HCT116 (cell line): ENCODE measurements around the gene ROBO1. TPM values are rescaled to one million over a fixed set of nuclear protein-coding genes. Genes with fewer than 3 reads are reported as not detected.

Experiments used
- ATAC-seq: fragments of 200-7000 bp; cut with Tn5 transposase; 2 replicates; pipeline ENCODE4 v1.9.1; 2020; ENCODE audit warnings: mild to moderate bottlenecking, moderate library complexity
- BruUV-seq: library from RNA; stranded (reverse); fragments of 400-500 nt; replicated peaks from 2 replicates; lab custom pipeline; 2021; lab: Mats Ljungman, UMichigan
- CTCF ChIA-PET: fragments of 300-600 bp; sonication (Branson Sonifier 250); formaldehyde crosslinking; loops from one replicate; lab custom pipeline; 2021; ENCODE audit warnings: antibody characterized with exemption; lab: Charles Lee
- POLR2A ChIA-PET: fragments of 300-600, 350-600 bp; sonication (Branson Sonifier 250); formaldehyde crosslinking; loops from one replicate; lab custom pipeline; 2021; ENCODE audit warnings: antibody characterized with exemption; lab: Charles Lee
- RAD21 ChIA-PET, 2 experiments: fragments of 300-600 bp; sonication (Branson Sonifier 250); formaldehyde crosslinking; loops; one replicate each; lab custom pipeline; 2023; ENCODE audit warnings: low total read pairs in 2 of 2; ENCODE audit not compliant: uncharacterized antibody in 2 of 2, unreplicated experiment in 2 of 2, low non-redundant PET in 1 of 2; lab: Charles Lee
- DNase-seq: peaks from one replicate; pipeline ENCODE4 v3.0.0-alpha.2; 2010; ENCODE audit warnings: low read depth, low spot score
- H2AFZ ChIP-seq: fragments of 200-600 bp; shearing (Covaris generic), sonication (generic); 2 replicates; pipeline ENCODE4 v1.6.1; 2017; ENCODE audit warnings: low read depth, mixed run types, mixed read lengths, antibody characterized with exemption, low read length; ENCODE audit not compliant: poor library complexity, severe bottlenecking
- H3K27ac ChIP-seq: 2 replicates; pipeline ENCODE4 v1.5.1; 2012; ENCODE audit warnings: low read depth, low read length
- H3K27me3 ChIP-seq: fragments of 200-600 bp; sonication (generic); 2 replicates; pipeline ENCODE4 v1.6.1; 2016; ENCODE audit warnings: mixed run types, low read length, mixed read lengths; ENCODE audit not compliant: insufficient read depth
- H3K36me3 ChIP-seq, 2 experiments: fragments of 200-500 bp in 1 of 2; fragments of 200-600 bp in 1 of 2; sonication (Bioruptor generic) in 1 of 2; sonication (generic) in 1 of 2; 2 replicates each; pipeline versions ENCODE4 v1.5.1 to v1.6.1; 2014 to 2016; ENCODE audit warnings: low read length in 2 of 2, inconsistent platforms in 1 of 2, mixed read lengths in 1 of 2, mixed run types in 1 of 2; ENCODE audit not compliant: insufficient read depth in 2 of 2, control insufficient read depth in 1 of 2
- H3K4me1 ChIP-seq, 2 experiments: fragments of 200-600 bp in 1 of 2; sonication (generic) in 1 of 2; 2 replicates each; pipeline versions ENCODE4 v1.5.1 to v1.6.1; 2012 to 2017; ENCODE audit warnings: low read length in 2 of 2, inconsistent platforms in 1 of 2, mild to moderate bottlenecking in 1 of 2, mixed read lengths in 1 of 2, mixed run types in 1 of 2, moderate library complexity in 1 of 2; ENCODE audit not compliant: insufficient read depth in 2 of 2, control insufficient read depth in 1 of 2
- H3K4me2 ChIP-seq: fragments of 200-600 bp; sonication (generic); 2 replicates; pipeline ENCODE4 v1.6.1; 2017; ENCODE audit warnings: mixed run types, low read length, mixed read lengths
- H3K4me3 ChIP-seq, 2 experiments: fragments of 200-600 bp in 1 of 2; sonication (generic) in 1 of 2; replicated peaks in 1 of 2; 2 replicates each; pipeline ENCODE4 v1.5.1; 2011 to 2016; ENCODE audit warnings: low read length in 2 of 2, control low read depth in 1 of 2, low read depth in 1 of 2, mild to moderate bottlenecking in 1 of 2, mixed read lengths in 1 of 2, mixed run types in 1 of 2
- H3K79me2 ChIP-seq: fragments of 200-600 bp; sonication (generic); 2 replicates; pipeline ENCODE4 v1.6.1; 2017; ENCODE audit warnings: mild to moderate bottlenecking, mixed run types, low read length, moderate library complexity, mixed read lengths; ENCODE audit not compliant: insufficient read depth
- H3K9ac ChIP-seq: fragments of 200-600 bp; sonication (generic); 2 replicates; pipeline ENCODE4 v1.6.1; 2016; ENCODE audit warnings: low read length, mixed read lengths
- H3K9me2 ChIP-seq: fragments of 200-600 bp; sonication (generic), shearing (Covaris generic); 2 replicates; pipeline ENCODE4 v1.6.1; 2017; ENCODE audit warnings: mixed run types, mild to moderate bottlenecking, moderate library complexity; ENCODE audit not compliant: insufficient read depth
- H3K9me3 ChIP-seq, 2 experiments: fragments of 200-500 bp in 1 of 2; fragments of 200-600 bp in 1 of 2; sonication (Bioruptor generic) in 1 of 2; sonication (generic) in 1 of 2; 2 replicates each; pipeline ENCODE4 v1.6.1; 2014 to 2017; ENCODE audit warnings: low read length in 2 of 2, mixed read lengths in 2 of 2, inconsistent platforms in 1 of 2, low read depth in 1 of 2, mild to moderate bottlenecking in 1 of 2, mixed run types in 1 of 2, moderate library complexity in 1 of 2; ENCODE audit not compliant: control insufficient read depth in 1 of 2, insufficient read depth in 1 of 2
- H4K20me1 ChIP-seq: fragments of 200-600 bp; sonication (generic), shearing (Covaris generic); 2 replicates; pipeline ENCODE4 v1.6.1; 2017; ENCODE audit warnings: mixed run types, mild to moderate bottlenecking, moderate library complexity; ENCODE audit not compliant: insufficient read depth
- CBX3 ChIP-seq: IDR thresholded peaks from 2 replicates; pipeline ENCODE4 v1.6.1; 2012; ENCODE audit warnings: low read depth
- CTCF ChIP-seq, 3 experiments: fragments of 200-600 bp in 1 of 3; sonication (generic) in 1 of 3; IDR thresholded peaks in 2 of 3; conservative IDR thresholded peaks in 1 of 3; 2 replicates each; pipeline ENCODE4 v1.5.1; 2012 to 2017; ENCODE audit warnings: low read depth in 2 of 3, low read length in 2 of 3, antibody characterized with exemption in 1 of 3, borderline replicate concordance in 1 of 3, control low read depth in 1 of 3, mild to moderate bottlenecking in 1 of 3, mixed read lengths in 1 of 3, mixed run types in 1 of 3, moderate library complexity in 1 of 3; ENCODE audit not compliant: insufficient read depth in 1 of 3
- JUND ChIP-seq: IDR thresholded peaks from 2 replicates; pipeline ENCODE4 v1.6.1; 2012
- REST ChIP-seq: IDR thresholded peaks from 2 replicates; pipeline ENCODE4 v1.6.1; 2012; ENCODE audit warnings: low read depth
- SRF ChIP-seq: IDR thresholded peaks from 2 replicates; pipeline ENCODE4 v1.6.1; 2012; ENCODE audit warnings: low read depth
- ZNF274 ChIP-seq: fragments of 200-500 bp; sonication (Bioruptor generic); IDR thresholded peaks from 2 replicates; pipeline ENCODE4 v1.6.1; 2014; ENCODE audit warnings: mild to moderate bottlenecking, low read depth, low read length, inconsistent platforms
- intact Hi-C: fragments of 100-400 bp; cut with micrococcal nuclease; formaldehyde crosslinking; loops from 2 replicates; pipeline ENCODE4 v1.10.0; 2022
- total RNA-seq: library from RNA; stranded (reverse); gene quantifications from one replicate; pipeline ENCODE4 v1.2.1, GENCODE V29; 2021; ENCODE audit not compliant: unreplicated experiment

ROBO1 gene
- total RNA-seq, 1 experiment from 2014 or later, result 0.27 TPM

GRCh38 chr3:78794431-78794830, 973.4 kb downstream of the ROBO1 start:
- DNase-seq (no peak), ATAC-seq (no peak)
- Histone ChIP-seq H3K9ac (no peak overlapping the region), H3K9me3 (peaks cover 8 to 18% of the 10 kb centered on the region in 2 experiments; a peak in 3 of 4 replicates), H3K9me2 (no peaks in the 10 kb centered on the region), H3K27ac (no peak overlapping the region), H3K79me2 (no peaks in the 10 kb centered on the region), H3K4me1 (no peaks in the 10 kb centered on the region), H3K27me3 (no peaks in the 10 kb centered on the region), H3K36me3 (no peaks in the 10 kb centered on the region), H4K20me1 (no peaks in the 10 kb centered on the region), H3K4me2 (no peak overlapping the region), H2AFZ (no peak overlapping the region), H3K4me3 (no peak overlapping the region)
- POLR2A ChIA-PET, result no interaction called here
- CTCF ChIA-PET, result no interaction called here
- intact Hi-C loops, result no loop called here
- BruUV-seq, result no TSS peak
- TF ChIP-seq JUND, result no peak
- no peak for TF ChIP-seq CBX3
- TF ChIP-seq SRF, result no peak
- no peak for TF ChIP-seq ZNF274
- TF ChIP-seq CTCF (IDR thresholded peaks at IDR 0.05 in 2 of 3, conservative IDR thresholded peaks at IDR 0.05 in 1 of 3; ENCODE audit: borderline replicate concordance in 1 of 3, insufficient read depth in 1 of 3, low read depth in 2 of 3, low read length in 2 of 3), result no peak
- RAD21 ChIA-PET, result no interaction called here

GRCh38 chr3:78792733-78793132, 975.1 kb downstream of the ROBO1 start:
- DNase-seq (no peak), ATAC-seq (no peak)
- Histone ChIP-seq H4K20me1 (no peaks in the 10 kb centered on the region), H3K9me3 (peaks cover 5 to 9% of the 10 kb centered on the region in 2 experiments; a peak in 3 of 4 replicates), H3K27ac (no peak overlapping the region), H3K27me3 (no peaks in the 10 kb centered on the region), H3K4me1 (no peaks in the 10 kb centered on the region), H3K9me2 (no peaks in the 10 kb centered on the region), H3K36me3 (no peaks in the 10 kb centered on the region), H2AFZ (no peak overlapping the region), H3K79me2 (no peaks in the 10 kb centered on the region), H3K9ac (no peak overlapping the region), H3K4me3 (no peak overlapping the region), H3K4me2 (no peak overlapping the region)
- ChIA-PET CTCF (no interaction called here), RAD21 (no interaction called here), POLR2A (no interaction called here)
- intact Hi-C loops, result no loop called here
- no TSS peak for BruUV-seq
- no peak for TF ChIP-seq ZNF274
- TF ChIP-seq CBX3, result no peak
- no peak for TF ChIP-seq REST
